Omental fat pad (tissue), 4 donors: ENCODE results near the gene EEPD1. TPM values are rescaled to one million over a fixed set of nuclear protein-coding genes. Genes with fewer than 3 reads are reported as not detected.

Experiments used
- ATAC-seq: fragments of 150-250 bp; one replicate; pipeline ENCODE4 v1.9.1; 2016; ENCODE audit warnings: mild to moderate bottlenecking, moderate library complexity; ENCODE audit not compliant: low FRiP score
- DNase-seq: peaks from one replicate; pipeline ENCODE4 v3.0.0-alpha.2; 2019; ENCODE audit warnings: low spot score
- CTCF ChIP-seq, 3 donors: fragments of 450-650 bp; IDR thresholded peaks; one replicate each; pipeline ENCODE4 v1.5.1; 2016 to 2017; ENCODE audit warnings: antibody characterized with exemption in 3 of 3, mild to moderate bottlenecking in 3 of 3, moderate library complexity in 2 of 3
- total RNA-seq, 4 donors: library from RNA; depleted of rRNA; stranded (reverse); fragments of >200 nt; gene quantifications; one replicate each; pipeline ENCODE4 v1.1.0, GENCODE V29; 2016

The EEPD1 gene
- total RNA-seq, 4 donors from 2014 or later, result 6.5 to 23.0 (median 20.1) TPM

GRCh38 chr7:36273836-36274235 is 120.8 kb downstream of the EEPD1 start:
- DNase-seq (no peak), ATAC-seq (no peak)
- TF ChIP-seq CTCF (IDR thresholded peaks at IDR 0.05), result no peak

DNA sequence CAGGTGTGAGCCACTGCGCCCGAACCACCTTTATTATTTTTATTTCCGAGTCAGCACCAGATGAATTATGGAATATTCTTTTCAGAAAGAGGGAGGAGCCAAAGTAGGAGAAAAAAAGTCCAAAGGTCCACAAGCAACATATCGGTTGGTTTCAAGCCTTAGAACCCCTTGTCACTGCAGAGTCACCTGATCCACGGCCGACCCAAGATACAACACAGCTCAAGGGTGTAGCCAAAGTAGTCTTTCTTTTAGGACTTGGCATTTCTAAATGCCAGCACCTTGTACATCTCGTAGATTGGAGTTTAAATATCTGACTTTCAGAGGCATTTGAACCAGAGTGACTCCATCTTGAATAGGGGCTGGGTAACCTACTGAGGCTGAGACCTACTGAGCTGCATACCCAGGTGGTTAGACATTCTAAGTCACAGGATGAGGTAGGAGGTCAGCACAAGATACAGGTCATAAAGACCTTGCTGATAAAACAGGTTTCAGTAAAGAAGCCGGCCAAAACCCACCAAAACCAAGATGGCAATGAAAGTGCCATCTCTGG is 122.8 kb downstream of the EEPD1 start:
- no peak for ATAC-seq
- no peak for TF ChIP-seq CTCF (IDR thresholded peaks at IDR 0.05)
- no peak for DNase-seq

GRCh38 chr7:36276428-36277248 is 123.6 kb downstream of the EEPD1 start:
- DNase-seq (no peak), ATAC-seq (no peak)
- TF ChIP-seq CTCF (IDR thresholded peaks at IDR 0.05), result no peak

GRCh38 chr7:36277249-36277542 is 124.1 kb downstream of the EEPD1 start:
- TF ChIP-seq CTCF (IDR thresholded peaks at IDR 0.05), result no peak
- ATAC-seq (no peak), DNase-seq (no peak)

DNA sequence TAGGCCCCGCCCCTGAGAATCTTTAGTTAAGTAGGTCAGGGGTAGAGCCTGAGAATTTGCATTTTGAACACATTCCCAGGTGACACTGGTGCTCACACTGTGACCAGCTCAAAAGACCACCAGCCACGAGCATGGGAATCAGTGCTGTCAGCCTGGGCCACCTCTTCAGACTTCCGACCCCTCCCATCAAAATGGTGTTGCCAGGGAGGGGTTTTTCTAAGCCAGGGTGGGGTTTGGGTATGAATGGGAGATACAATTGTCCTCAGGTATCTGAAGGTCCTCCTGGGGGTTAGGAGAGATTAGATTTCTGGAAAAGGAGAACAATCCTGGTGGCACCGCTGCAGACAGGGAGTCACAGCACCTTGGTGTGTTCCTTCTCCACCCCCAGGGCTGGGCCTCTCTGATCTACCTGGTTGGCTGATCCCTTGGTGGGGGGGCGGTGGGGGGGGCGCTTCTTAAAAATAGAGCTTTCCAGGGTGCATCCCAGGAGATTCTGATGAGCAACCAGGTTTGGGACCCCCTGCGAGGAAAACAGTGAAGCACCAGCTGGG is 125.1 kb downstream of the EEPD1 start:
- DNase-seq (no peak), ATAC-seq (no peak)
- TF ChIP-seq CTCF (IDR thresholded peaks at IDR 0.05), result no peak

- DNase-seq (no peak), ATAC-seq (peak; percentile 21)
- no peak for TF ChIP-seq CTCF (IDR thresholded peaks at IDR 0.05)
These were observed 125.6 kb downstream of the EEPD1 start for GRCh38 chr7:36278620-36279172.
